HEK293 (cell line): ENCODE results near the gene ZBED5.
A peak's percentile ranks its signal among the peaks of the same experiment; 100 is the strongest.

Source experiments
- GLIS1 ChIP-seq: fragments of 450-650 bp; formaldehyde crosslinking; IDR thresholded peaks from 2 replicates; pipeline ENCODE4 v1.5.1; 2016; ENCODE audit warnings: missing biosample characterization, missing genetic modification characterization
- KLF9 ChIP-seq: fragments of 450-650 bp; formaldehyde crosslinking; IDR thresholded peaks from 2 replicates; pipeline ENCODE4 v1.5.1; 2016; ENCODE audit warnings: missing biosample characterization, missing genetic modification characterization, low read depth
- PATZ1 ChIP-seq: fragments of 450-650 bp; formaldehyde crosslinking; IDR thresholded peaks from 2 replicates; pipeline ENCODE4 v1.5.1; 2016; ENCODE audit warnings: missing biosample characterization, missing genetic modification characterization
- PRDM10 ChIP-seq: fragments of 450-650 bp; formaldehyde crosslinking; IDR thresholded peaks from 2 replicates; pipeline ENCODE4 v1.5.1; 2016; ENCODE audit warnings: missing biosample characterization, missing genetic modification characterization
- SETDB1 ChIP-seq: IDR thresholded peaks from one replicate; pipeline ENCODE4 v1.6.1; 2017; ENCODE audit warnings: mild to moderate bottlenecking, low read length, moderate library complexity, mixed read lengths; ENCODE audit not compliant: insufficient read length
- TSHZ1 ChIP-seq: fragments of 450-650 bp; formaldehyde crosslinking; IDR thresholded peaks from 2 replicates; pipeline ENCODE4 v1.5.1; 2016; ENCODE audit warnings: missing biosample characterization, missing genetic modification characterization, borderline replicate concordance
- WT1 ChIP-seq: fragments of 450-650 bp; formaldehyde crosslinking; IDR thresholded peaks from 2 replicates; pipeline ENCODE4 v1.5.1; 2016; ENCODE audit warnings: missing biosample characterization, missing genetic modification characterization
- ZBTB1 ChIP-seq: fragments of 450-650 bp; formaldehyde crosslinking; IDR thresholded peaks from 2 replicates; pipeline ENCODE4 v1.5.1; 2016; ENCODE audit warnings: missing biosample characterization, missing genetic modification characterization
- ZBTB20 ChIP-seq: fragments of 450-650 bp; formaldehyde crosslinking; IDR thresholded peaks from 2 replicates; pipeline ENCODE4 v1.5.1; 2016; ENCODE audit warnings: missing biosample characterization, missing genetic modification characterization
- ZEB2 ChIP-seq: fragments of 450-650 bp; formaldehyde crosslinking; IDR thresholded peaks from 2 replicates; pipeline ENCODE4 v1.5.1; 2016; ENCODE audit warnings: missing biosample characterization, missing genetic modification characterization
- ZNF169 ChIP-seq: fragments of 450-650 bp; formaldehyde crosslinking; IDR thresholded peaks from 2 replicates; pipeline ENCODE4 v1.5.1; 2016; ENCODE audit warnings: missing biosample characterization, missing genetic modification characterization
- ZNF292 ChIP-seq: fragments of 450-650 bp; formaldehyde crosslinking; IDR thresholded peaks from 2 replicates; pipeline ENCODE4 v1.5.1; 2016; ENCODE audit warnings: low read depth, missing biosample characterization, missing genetic modification characterization, borderline replicate concordance
- ZNF423 ChIP-seq: fragments of 450-650 bp; formaldehyde crosslinking; IDR thresholded peaks from 2 replicates; pipeline ENCODE4 v1.5.1; 2016; ENCODE audit warnings: missing biosample characterization, missing genetic modification characterization
- ZNF514 ChIP-seq: fragments of 450-650 bp; formaldehyde crosslinking; IDR thresholded peaks from 2 replicates; pipeline ENCODE4 v1.5.1; 2016; ENCODE audit warnings: missing biosample characterization, missing genetic modification characterization
- ZNF548 ChIP-seq: fragments of 450-650 bp; formaldehyde crosslinking; IDR thresholded peaks from 2 replicates; pipeline ENCODE4 v1.5.1; 2016; ENCODE audit warnings: missing biosample characterization, missing genetic modification characterization
- ZNF560 ChIP-seq: fragments of 450-650 bp; formaldehyde crosslinking; IDR thresholded peaks from 2 replicates; pipeline ENCODE4 v1.5.1; 2017; ENCODE audit warnings: missing biosample characterization, missing genetic modification characterization, borderline replicate concordance
- ZNF561 ChIP-seq: fragments of 450-650 bp; IDR thresholded peaks from 2 replicates; pipeline ENCODE4 v1.5.1; 2018; ENCODE audit warnings: missing biosample characterization, missing genetic modification characterization, borderline replicate concordance
- ZNF585B ChIP-seq: fragments of 450-650 bp; formaldehyde crosslinking; IDR thresholded peaks from 2 replicates; pipeline ENCODE4 v1.5.1; 2016; ENCODE audit warnings: missing biosample characterization, missing genetic modification characterization
- ZNF600 ChIP-seq: fragments of 450-650 bp; formaldehyde crosslinking; IDR thresholded peaks from 2 replicates; pipeline ENCODE4 v1.5.1; 2016; ENCODE audit warnings: missing biosample characterization, missing genetic modification characterization
- ZNF777 ChIP-seq: fragments of 450-650 bp; formaldehyde crosslinking; IDR thresholded peaks from 2 replicates; pipeline ENCODE4 v1.5.1; 2017; ENCODE audit warnings: missing biosample characterization, missing genetic modification characterization, borderline replicate concordance
- ZNF843 ChIP-seq: fragments of 450-650 bp; formaldehyde crosslinking; IDR thresholded peaks from 2 replicates; pipeline ENCODE4 v1.5.1; 2016; ENCODE audit warnings: missing biosample characterization, missing genetic modification characterization
- TF ChIP-seq, protein P1 (sequence below): fragments of 450-650 bp; formaldehyde crosslinking; conservative IDR thresholded peaks from 2 replicates; pipeline ENCODE4 v1.5.1; 2016; ENCODE audit warnings: low read depth, missing biosample characterization, missing genetic modification characterization
- TF ChIP-seq, protein P2 (sequence below): fragments of 450-650 bp; formaldehyde crosslinking; IDR thresholded peaks from 2 replicates; pipeline ENCODE4 v1.5.1; 2016; ENCODE audit warnings: missing biosample characterization, missing genetic modification characterization, low read depth

ZBED5 gene

GRCh38 chr11:10899121-10899830 is 41.4 kb upstream of the ZBED5 start (continued):
- TF ChIP-seq PATZ1 (tag by site-specific recombination): peak; percentile 66
- peak; percentile 67 for TF ChIP-seq ZNF600 (tag by site-specific recombination)
- TF ChIP-seq WT1: no peak; the same call in 1 of the 2 replicates
- no peak for TF ChIP-seq ZBTB1 (tag by site-specific recombination)
- TF ChIP-seq ZNF560 (tag by site-specific recombination): no peak
- no peak for TF ChIP-seq ZNF169 (tag by site-specific recombination)
- TF ChIP-seq ZNF423 (tag by site-specific recombination): no peak
- no peak for TF ChIP-seq SETDB1
- no peak for TF ChIP-seq ZNF777 (tag by site-specific recombination)
- TF ChIP-seq ZNF585B (tag by site-specific recombination): no peak
- peak; percentile 26 for TF ChIP-seq ZBTB20 (tag by site-specific recombination)
- TF ChIP-seq ZNF548 (tag by site-specific recombination): no peak
- TF ChIP-seq ZNF843 (tag by site-specific recombination): no peak
- no peak for TF ChIP-seq ZNF514 (tag by site-specific recombination)
- no peak for TF ChIP-seq KLF9 (tag by site-specific recombination)
- TF ChIP-seq TSHZ1 (tag by site-specific recombination): no peak
- TF ChIP-seq, protein P1, sequence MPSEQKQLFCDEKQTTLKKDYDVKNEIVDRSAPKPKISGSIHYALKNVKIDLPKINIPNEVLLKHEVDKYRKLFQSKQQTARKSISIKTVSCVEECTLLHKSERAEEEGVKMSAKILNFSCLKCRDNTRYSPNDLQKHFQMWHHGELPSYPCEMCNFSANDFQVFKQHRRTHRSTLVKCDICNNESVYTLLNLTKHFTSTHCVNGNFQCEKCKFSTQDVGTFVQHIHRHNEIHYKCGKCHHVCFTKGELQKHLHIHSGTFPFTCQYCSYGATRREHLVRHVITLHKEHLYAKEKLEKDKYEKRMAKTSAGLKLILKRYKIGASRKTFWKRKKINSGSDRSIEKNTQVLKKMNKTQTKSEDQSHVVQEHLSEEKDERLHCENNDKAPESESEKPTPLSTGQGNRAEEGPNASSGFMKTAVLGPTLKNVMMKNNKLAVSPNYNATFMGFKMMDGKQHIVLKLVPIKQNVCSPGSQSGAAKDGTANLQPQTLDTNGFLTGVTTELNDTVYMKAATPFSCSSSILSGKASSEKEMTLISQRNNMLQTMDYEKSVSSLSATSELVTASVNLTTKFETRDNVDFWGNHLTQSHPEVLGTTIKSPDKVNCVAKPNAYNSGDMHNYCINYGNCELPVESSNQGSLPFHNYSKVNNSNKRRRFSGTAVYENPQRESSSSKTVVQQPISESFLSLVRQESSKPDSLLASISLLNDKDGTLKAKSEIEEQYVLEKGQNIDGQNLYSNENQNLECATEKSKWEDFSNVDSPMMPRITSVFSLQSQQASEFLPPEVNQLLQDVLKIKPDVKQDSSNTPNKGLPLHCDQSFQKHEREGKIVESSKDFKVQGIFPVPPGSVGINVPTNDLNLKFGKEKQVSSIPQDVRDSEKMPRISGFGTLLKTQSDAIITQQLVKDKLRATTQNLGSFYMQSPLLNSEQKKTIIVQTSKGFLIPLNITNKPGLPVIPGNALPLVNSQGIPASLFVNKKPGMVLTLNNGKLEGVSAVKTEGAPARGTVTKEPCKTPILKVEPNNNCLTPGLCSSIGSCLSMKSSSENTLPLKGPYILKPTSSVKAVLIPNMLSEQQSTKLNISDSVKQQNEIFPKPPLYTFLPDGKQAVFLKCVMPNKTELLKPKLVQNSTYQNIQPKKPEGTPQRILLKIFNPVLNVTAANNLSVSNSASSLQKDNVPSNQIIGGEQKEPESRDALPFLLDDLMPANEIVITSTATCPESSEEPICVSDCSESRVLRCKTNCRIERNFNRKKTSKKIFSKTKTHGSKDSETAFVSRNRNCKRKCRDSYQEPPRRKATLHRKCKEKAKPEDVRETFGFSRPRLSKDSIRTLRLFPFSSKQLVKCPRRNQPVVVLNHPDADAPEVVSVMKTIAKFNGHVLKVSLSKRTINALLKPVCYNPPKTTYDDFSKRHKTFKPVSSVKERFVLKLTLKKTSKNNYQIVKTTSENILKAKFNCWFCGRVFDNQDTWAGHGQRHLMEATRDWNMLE (tag by site-specific recombination): 0 out of 2 replicates have a peak, but pooled peaks have one; percentile 13
- peak; percentile 16; the same call in 1 of the 2 replicates for TF ChIP-seq GLIS1
- TF ChIP-seq PRDM10 (tag by site-specific recombination): peak; percentile 76
- peak; percentile 61; the same call in 1 of the 2 replicates for TF ChIP-seq ZEB2 (tag by site-specific recombination)
- TF ChIP-seq ZNF292 (tag by site-specific recombination): no peak
- TF ChIP-seq, protein P2, sequence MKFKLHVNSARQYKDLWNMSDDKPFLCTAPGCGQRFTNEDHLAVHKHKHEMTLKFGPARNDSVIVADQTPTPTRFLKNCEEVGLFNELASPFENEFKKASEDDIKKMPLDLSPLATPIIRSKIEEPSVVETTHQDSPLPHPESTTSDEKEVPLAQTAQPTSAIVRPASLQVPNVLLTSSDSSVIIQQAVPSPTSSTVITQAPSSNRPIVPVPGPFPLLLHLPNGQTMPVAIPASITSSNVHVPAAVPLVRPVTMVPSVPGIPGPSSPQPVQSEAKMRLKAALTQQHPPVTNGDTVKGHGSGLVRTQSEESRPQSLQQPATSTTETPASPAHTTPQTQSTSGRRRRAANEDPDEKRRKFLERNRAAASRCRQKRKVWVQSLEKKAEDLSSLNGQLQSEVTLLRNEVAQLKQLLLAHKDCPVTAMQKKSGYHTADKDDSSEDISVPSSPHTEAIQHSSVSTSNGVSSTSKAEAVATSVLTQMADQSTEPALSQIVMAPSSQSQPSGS (tag by site-specific recombination): no peak
- no peak for TF ChIP-seq ZNF561 (tag by site-specific recombination)
- TF ChIP-seq, all 188 proteins: peak for 9
